GM19438 (cell line): Measurements from ENCODE around the gene COQ3.

Experiments used
- ATAC-seq: cut with Tn5 transposase; IDR thresholded peaks from one replicate; pipeline ENCODE4 v1.9.1; 2021; ENCODE audit warnings: low read depth; ENCODE audit not compliant: unreplicated experiment

COQ3 gene

GRCh38 chr6:99393698-99394531, at the start of gene COQ3:
Gene COQ3, minus strand, starts transcription at chr6:99394195. Its CDS starts 16 bp downstream, at chr6:99394179.
- ATAC-seq, result peak; percentile 65

GRCh38 chr6:99434702-99435530, 40.9 kb upstream of the COQ3 start:
- no peak for ATAC-seq

- no peak for ATAC-seq
Observed at GRCh38 chr6:99432877-99433276, 38.9 kb upstream of the COQ3 start.

GRCh38 chr6:99431901-99432300, 37.9 kb upstream of the COQ3 start:
- no peak for ATAC-seq

GRCh38 chr6:99427988-99428387, 34.0 kb upstream of the COQ3 start:
- ATAC-seq, result no peak

GRCh38 chr6:99426451-99426757, 32.4 kb upstream of the COQ3 start:
- ATAC-seq, result no peak

GRCh38 chr6:99425647-99426450, 31.9 kb upstream of the COQ3 start:
- ATAC-seq, result peak; percentile 55

GRCh38 chr6:99424761-99425646, 31.0 kb upstream of the COQ3 start, which contains the start of gene PNISR:
Gene PNISR, minus strand, starts transcription at chr6:99425308. Its CDS starts 10,649 bp downstream, at chr6:99414659.
- ATAC-seq, result peak; percentile 90

- ATAC-seq, result no peak
Observed at GRCh38 chr6:99424022-99424421, 30.0 kb upstream of the COQ3 start.

- no peak for ATAC-seq
Observed at GRCh38 chr6:99422912-99423311, 28.9 kb upstream of the COQ3 start.

GRCh38 chr6:99416892-99417767, 23.1 kb upstream of the COQ3 start:
- peak; percentile 76 for ATAC-seq

- ATAC-seq, result no peak
Observed at GRCh38 chr6:99416226-99416625, 22.2 kb upstream of the COQ3 start.

GRCh38 chr6:99415446-99415845, 21.5 kb upstream of the COQ3 start:
- no peak for ATAC-seq

GRCh38 chr6:99412065-99412464, 18.1 kb upstream of the COQ3 start:
- ATAC-seq, result no peak

GRCh38 chr6:99409672-99410071, 15.7 kb upstream of the COQ3 start:
- no peak for ATAC-seq

- ATAC-seq, result no peak
Observed at GRCh38 chr6:99407076-99407475, 13.1 kb upstream of the COQ3 start.

- ATAC-seq, result no peak
Observed at GRCh38 chr6:99402448-99402847, 8.5 kb upstream of the COQ3 start.

GRCh38 chr6:99397287-99397686, 3.3 kb upstream of the COQ3 start:
- no peak for ATAC-seq

- peak; percentile 13 for ATAC-seq
Observed at GRCh38 chr6:99393366-99393697, 663 bp downstream of the COQ3 start.
